SU-DHL-6 (cell line): ENCODE measurements around the gene KCNAB3.

Experiments
- EZH2phosphoT487 ChIP-seq: fragments of 200-600 bp; sonication (generic), shearing (Covaris generic); conservative IDR thresholded peaks from 2 replicates; pipeline ENCODE4 v1.6.1; 2018; ENCODE audit warnings: mild to moderate bottlenecking, antibody characterized with exemption, low read length, moderate library complexity, mixed read lengths
- TF ChIP-seq, protein P1 (sequence below): fragments of 200-600 bp; sonication (generic); IDR thresholded peaks from one replicate; pipeline ENCODE4 v1.5.1; 2017; ENCODE audit warnings: antibody characterized with exemption, mild to moderate bottlenecking, low read length, moderate library complexity; ENCODE audit not compliant: insufficient read depth, poor library complexity, severe bottlenecking

DNA sequence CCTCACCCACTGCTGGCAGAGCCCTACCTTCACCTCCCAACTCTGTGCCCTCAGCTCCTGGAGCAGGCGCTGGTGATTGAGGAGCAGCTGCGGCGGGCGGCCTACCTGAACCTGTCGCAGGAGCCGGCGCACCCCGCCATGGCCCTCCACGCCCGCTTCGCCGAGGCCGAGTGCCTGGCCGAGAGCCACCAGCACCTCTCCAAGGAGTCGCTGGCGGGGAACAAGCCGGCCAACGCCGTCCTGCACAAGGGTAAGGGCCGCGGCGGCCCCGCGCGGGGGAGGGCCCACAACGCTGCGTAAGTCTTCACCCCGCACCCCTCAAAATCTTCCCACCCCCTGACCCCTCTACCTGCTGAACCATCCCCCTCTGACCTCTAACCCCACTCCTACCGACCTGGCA is 20.6 kb downstream of the KCNAB3 start:
- TF ChIP-seq, protein P1, sequence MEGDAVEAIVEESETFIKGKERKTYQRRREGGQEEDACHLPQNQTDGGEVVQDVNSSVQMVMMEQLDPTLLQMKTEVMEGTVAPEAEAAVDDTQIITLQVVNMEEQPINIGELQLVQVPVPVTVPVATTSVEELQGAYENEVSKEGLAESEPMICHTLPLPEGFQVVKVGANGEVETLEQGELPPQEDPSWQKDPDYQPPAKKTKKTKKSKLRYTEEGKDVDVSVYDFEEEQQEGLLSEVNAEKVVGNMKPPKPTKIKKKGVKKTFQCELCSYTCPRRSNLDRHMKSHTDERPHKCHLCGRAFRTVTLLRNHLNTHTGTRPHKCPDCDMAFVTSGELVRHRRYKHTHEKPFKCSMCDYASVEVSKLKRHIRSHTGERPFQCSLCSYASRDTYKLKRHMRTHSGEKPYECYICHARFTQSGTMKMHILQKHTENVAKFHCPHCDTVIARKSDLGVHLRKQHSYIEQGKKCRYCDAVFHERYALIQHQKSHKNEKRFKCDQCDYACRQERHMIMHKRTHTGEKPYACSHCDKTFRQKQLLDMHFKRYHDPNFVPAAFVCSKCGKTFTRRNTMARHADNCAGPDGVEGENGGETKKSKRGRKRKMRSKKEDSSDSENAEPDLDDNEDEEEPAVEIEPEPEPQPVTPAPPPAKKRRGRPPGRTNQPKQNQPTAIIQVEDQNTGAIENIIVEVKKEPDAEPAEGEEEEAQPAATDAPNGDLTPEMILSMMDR = no peak
- no peak for TF ChIP-seq EZH2phosphoT487
